ENCODE measurements around the gene TSPAN18.

TSPAN18 gene

GRCh38 chr11:44823006-44823405 lies 96.2 kb downstream of the TSPAN18 start:
- Histone ChIP-seq H4K20me1 (ENCODE audit: insufficient read depth, low read length, poor library complexity, severe bottlenecking) (no peaks in the 10 kb centered on the region), H3K9me3 (ENCODE audit: insufficient read depth, low read depth, low read length) (0 out of 2 replicates have a peak, but pooled peaks cover 3% of the 10 kb centered on the region), H2AFZ (ENCODE audit: low read length) (no peak overlapping the region), H3K79me2 (ENCODE audit: insufficient read depth, low read length) (no peaks in the 10 kb centered on the region), H3K4me1 (ENCODE audit: insufficient read depth, low read length, poor library complexity, severe bottlenecking) (no peaks in the 10 kb centered on the region), H3K36me3 (ENCODE audit: insufficient read depth, low read length) (no peaks in the 10 kb centered on the region), H3F3A (ENCODE audit: low read depth) (no peaks in the 10 kb centered on the region), H3K9me2 (replicated peaks; ENCODE audit: low read depth, low read length) (no peaks in the 10 kb centered on the region), H3K27me3 (ENCODE audit: insufficient read depth, low read length, poor library complexity, severe bottlenecking) (no peaks in the 10 kb centered on the region), H3K4me2 (ENCODE audit: low read depth, low read length, poor library complexity, severe bottlenecking) (no peak overlapping the region), H3K4me3 (ENCODE audit: low read length, poor library complexity, severe bottlenecking) (no peak overlapping the region), H3K9ac (ENCODE audit: low read depth, low read length, poor library complexity, severe bottlenecking) (no peak overlapping the region)
- TF ChIP-seq EZH2phosphoT487 (IDR thresholded peaks at IDR 0.05; ENCODE audit: borderline replicate concordance) = no peak
- peak; percentile 58; the same call in 1 of the 2 replicates for TF ChIP-seq CTCF (conservative IDR thresholded peaks at IDR 0.05; ENCODE audit: low read length)

- H4K20me1 ChIP-seq (ENCODE audit: insufficient read depth, low read length, poor library complexity, severe bottlenecking) = no peaks in the 10 kb centered on the region
- H3K9ac ChIP-seq (ENCODE audit: low read depth, low read length, poor library complexity, severe bottlenecking) = no peak overlapping the region
- no peaks in the 10 kb centered on the region for H3K79me2 ChIP-seq (ENCODE audit: insufficient read depth, low read length)
- no peaks in the 10 kb centered on the region for H3K4me1 ChIP-seq (ENCODE audit: insufficient read depth, low read length, poor library complexity, severe bottlenecking)
- no peak overlapping the region for H3K4me3 ChIP-seq (ENCODE audit: low read length, poor library complexity, severe bottlenecking)
- 0 out of 2 replicates have a peak, but pooled peaks cover 3% of the 10 kb centered on the region for H3K9me3 ChIP-seq (ENCODE audit: insufficient read depth, low read depth, low read length)
- no peak overlapping the region for H2AFZ ChIP-seq (ENCODE audit: low read length)
- TF ChIP-seq CTCF (conservative IDR thresholded peaks at IDR 0.05; ENCODE audit: low read length) (no peak), EZH2phosphoT487 (IDR thresholded peaks at IDR 0.05; ENCODE audit: borderline replicate concordance) (no peak)
- no peaks in the 10 kb centered on the region for H3K36me3 ChIP-seq (ENCODE audit: insufficient read depth, low read length)
- no peaks in the 10 kb centered on the region for H3F3A ChIP-seq (ENCODE audit: low read depth)
- H3K4me2 ChIP-seq (ENCODE audit: low read depth, low read length, poor library complexity, severe bottlenecking) = no peak overlapping the region
- no peaks in the 10 kb centered on the region for H3K9me2 ChIP-seq (replicated peaks; ENCODE audit: low read depth, low read length)
- no peaks in the 10 kb centered on the region for H3K27me3 ChIP-seq (ENCODE audit: insufficient read depth, low read length, poor library complexity, severe bottlenecking)
These were observed 97.1 kb downstream of the TSPAN18 start for GRCh38 chr11:44823868-44824267.

- H3K27me3 ChIP-seq (ENCODE audit: insufficient read depth, low read length, poor library complexity, severe bottlenecking) = no peaks in the 10 kb centered on the region
- TF ChIP-seq EZH2phosphoT487 (IDR thresholded peaks at IDR 0.05; ENCODE audit: borderline replicate concordance) (no peak), CTCF (conservative IDR thresholded peaks at IDR 0.05; ENCODE audit: low read length) (no peak)
- no peak overlapping the region for H3K4me3 ChIP-seq (ENCODE audit: low read length, poor library complexity, severe bottlenecking)
- H3K4me1 ChIP-seq (ENCODE audit: insufficient read depth, low read length, poor library complexity, severe bottlenecking) = no peaks in the 10 kb centered on the region
- H3F3A ChIP-seq (ENCODE audit: low read depth) = no peaks in the 10 kb centered on the region
- H3K9ac ChIP-seq (ENCODE audit: low read depth, low read length, poor library complexity, severe bottlenecking) = no peak overlapping the region
- no peak overlapping the region for H3K4me2 ChIP-seq (ENCODE audit: low read depth, low read length, poor library complexity, severe bottlenecking)
- no peaks in the 10 kb centered on the region for H3K36me3 ChIP-seq (ENCODE audit: insufficient read depth, low read length)
- H3K9me2 ChIP-seq (replicated peaks; ENCODE audit: low read depth, low read length) = no peaks in the 10 kb centered on the region
- 0 out of 2 replicates have a peak, but pooled peaks cover 3% of the 10 kb centered on the region for H3K9me3 ChIP-seq (ENCODE audit: insufficient read depth, low read depth, low read length)
- H3K79me2 ChIP-seq (ENCODE audit: insufficient read depth, low read length) = no peaks in the 10 kb centered on the region
- H4K20me1 ChIP-seq (ENCODE audit: insufficient read depth, low read length, poor library complexity, severe bottlenecking) = no peaks in the 10 kb centered on the region
- H2AFZ ChIP-seq (ENCODE audit: low read length) = no peak overlapping the region
These were observed 97.5 kb downstream of the TSPAN18 start for GRCh38 chr11:44824300-44824704.
